ENCODE measurements around the gene RBMS3.
"Not testable (repeated sequence)": the region's sequence is repeated elsewhere in the genome, so short reads cannot be mapped to it uniquely, and the experiment has no call there.

Gene RBMS3

GRCh38 chr3:29758108-29758433 is 477.2 kb downstream of the RBMS3 start:
- DNase-seq (ENCODE audit: insufficient read length, low spot score) = no peak
- FAIRE-seq = no peak

GRCh38 chr3:29758434-29759322 is 477.8 kb downstream of the RBMS3 start:
- FAIRE-seq (no peak), DNase-seq (ENCODE audit: insufficient read length, low spot score) (no peak)

GRCh38 chr3:29759411-29760225 is 478.7 kb downstream of the RBMS3 start:
- no peak for FAIRE-seq

GRCh38 chr3:29760226-29760685 is 479.4 kb downstream of the RBMS3 start:
- FAIRE-seq = no peak
- DNase-seq (ENCODE audit: insufficient read length, low spot score) = no peak

More at GRCh38 chr3:29759411-29760225, 478.7 kb downstream of the RBMS3 start:
- DNase-seq (ENCODE audit: insufficient read length, low spot score) = no peak

- FAIRE-seq (no peak), DNase-seq (ENCODE audit: insufficient read length, low spot score) (no peak)
Observed at GRCh38 chr3:29761517-29761916, 480.6 kb downstream of the RBMS3 start.

GRCh38 chr3:29763115-29763514 is 482.2 kb downstream of the RBMS3 start:
- no peak for FAIRE-seq
- DNase-seq (ENCODE audit: insufficient read length, low spot score) = no peak

- DNase-seq (ENCODE audit: insufficient read length, low spot score) = no peak
- FAIRE-seq = no peak
Observed at GRCh38 chr3:29764041-29764440, 483.2 kb downstream of the RBMS3 start.

GRCh38 chr3:29764603-29765254 is 483.9 kb downstream of the RBMS3 start:
- FAIRE-seq (no peak), DNase-seq (ENCODE audit: insufficient read length, low spot score) (no peak)

GRCh38 chr3:29771602-29772001 is 490.7 kb downstream of the RBMS3 start:
- FAIRE-seq (no peak), DNase-seq (ENCODE audit: insufficient read length, low spot score) (no peak)

- FAIRE-seq = no peak
- no peak for DNase-seq (ENCODE audit: insufficient read length, low spot score)
Observed at GRCh38 chr3:29772436-29772835, 491.6 kb downstream of the RBMS3 start.

GRCh38 chr3:29773481-29773880 is 492.6 kb downstream of the RBMS3 start:
- FAIRE-seq (no peak), DNase-seq (ENCODE audit: insufficient read length, low spot score) (no peak)

- no peak for FAIRE-seq
- no peak for DNase-seq (ENCODE audit: insufficient read length, low spot score)
Observed at GRCh38 chr3:29775340-29775739, 494.5 kb downstream of the RBMS3 start.

GRCh38 chr3:29777869-29778268 is 497.0 kb downstream of the RBMS3 start:
- no peak for DNase-seq (ENCODE audit: insufficient read length, low spot score)
- FAIRE-seq = no peak

- no peak for FAIRE-seq
- no peak for DNase-seq (ENCODE audit: insufficient read length, low spot score)
Observed at GRCh38 chr3:29789686-29790085, 508.8 kb downstream of the RBMS3 start.

- no peak for FAIRE-seq
- DNase-seq (ENCODE audit: insufficient read length, low spot score) = no peak
Observed at GRCh38 chr3:29796808-29797207, 515.9 kb downstream of the RBMS3 start.

- DNase-seq (ENCODE audit: insufficient read length, low spot score) (no peak), FAIRE-seq (no peak)
Observed at GRCh38 chr3:29802057-29802456, 521.2 kb downstream of the RBMS3 start.

- no peak for DNase-seq (ENCODE audit: insufficient read length, low spot score)
- no peak for FAIRE-seq
Observed at GRCh38 chr3:29804044-29804443, 523.2 kb downstream of the RBMS3 start.

GRCh38 chr3:29805757-29806156 is 524.9 kb downstream of the RBMS3 start:
- no peak for FAIRE-seq
- DNase-seq (ENCODE audit: insufficient read length, low spot score) = no peak

GRCh38 chr3:29808324-29808723 is 527.5 kb downstream of the RBMS3 start:
- not testable (repeated sequence) for FAIRE-seq; DNase-seq (ENCODE audit: insufficient read length, low spot score)

- DNase-seq (ENCODE audit: insufficient read length, low spot score) (no peak), FAIRE-seq (no peak)
Observed at GRCh38 chr3:29822071-29822470, 541.2 kb downstream of the RBMS3 start.

GRCh38 chr3:29823233-29823632 is 542.4 kb downstream of the RBMS3 start:
- no peak for DNase-seq (ENCODE audit: insufficient read length, low spot score)
- FAIRE-seq = no peak

Data from GM19239 (cell line).